Measurements from ENCODE around the gene PLSCR5. TPM values are rescaled to one million over a fixed set of nuclear protein-coding genes. Genes with fewer than 3 reads are reported as not detected.

The PLSCR5 gene
- polyA plus RNA-seq, 1 of the 3 experiments (the other 2 are of a cell fraction) = not detected

DNA sequence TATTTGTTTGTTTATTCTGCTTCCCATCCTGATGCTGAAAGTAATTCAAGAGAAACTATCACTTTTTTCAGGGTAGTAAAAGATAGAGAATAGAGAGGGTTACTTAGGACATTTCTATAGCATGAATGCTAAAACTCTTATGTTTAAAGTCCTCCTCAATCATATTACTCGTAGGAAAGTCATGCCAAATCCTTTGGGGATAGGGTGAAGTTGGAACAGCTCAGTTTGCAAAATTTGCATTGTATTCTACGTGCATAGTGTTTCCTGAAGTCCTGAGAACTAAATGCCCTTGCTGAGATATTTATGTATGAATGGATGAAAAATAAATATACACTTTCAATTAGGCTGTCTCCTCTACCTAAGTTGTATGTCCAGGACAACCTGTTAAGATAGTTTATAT is 14.6 kb downstream of the PLSCR5 start:
- 9% methylated on average over 2 of the region's 2 CpGs for WGBS (ENCODE audit: low lambda C conversion rate)
- no peak overlapping the region for H2AFZ ChIP-seq (ENCODE audit: low read depth)
- POLR2A ChIA-PET = no interaction called here
- no peaks in the 10 kb centered on the region for H3F3A ChIP-seq (replicated peaks; ENCODE audit: insufficient read depth)
- H3K79me2 ChIP-seq (ENCODE audit: insufficient read depth) = no peaks in the 10 kb centered on the region
- no peaks in the 10 kb centered on the region for H3K9me2 ChIP-seq
- H4K20me1 ChIP-seq (ENCODE audit: insufficient read depth) = no peaks in the 10 kb centered on the region
- H3K4me2 ChIP-seq = no peak overlapping the region
- no peaks in the 10 kb centered on the region for H3K36me3 ChIP-seq (replicated peaks in 1 of 2; ENCODE audit: control insufficient read depth in 1 of 2, insufficient read depth in 2 of 2, low read length in 1 of 2)
- H3K9me3 ChIP-seq = no peaks in the 10 kb centered on the region
- no peak overlapping the region for H3K9ac ChIP-seq
- peaks cover 7% of the 10 kb centered on the region; the same call in 1 of the 2 replicates for H3K27me3 ChIP-seq (ENCODE audit: insufficient read depth)
- CTCF ChIA-PET = interaction anchor here (0.8 to 3.0 kb wide), 6 partner anchors 9 to 419 kb away, joined by 3 to 12 read pairs (median 4); no protein-coding TSS in a partner anchor
- H3K27ac ChIP-seq (ENCODE audit: low read depth in 2 of 2, low read length in 1 of 2) = no peak overlapping the region
- DNase-seq = no peak
- H3K4me1 ChIP-seq (ENCODE audit: control insufficient read depth in 1 of 2, insufficient read depth in 2 of 2, low read depth in 1 of 2, low read length in 1 of 2) = no peaks in the 10 kb centered on the region
- no peak for TF ChIP-seq RCOR1 (IDR thresholded peaks at IDR 0.05; ENCODE audit: low read length)
- TF ChIP-seq GATA2 (CRISPR knock-in tag; IDR thresholded peaks at IDR 0.05) = no peak
- no peak for TF ChIP-seq FOXJ3 (CRISPR knock-in tag; IDR thresholded peaks at IDR 0.05)
- no peak for TF ChIP-seq RXRA (IDR thresholded peaks at IDR 0.05; ENCODE audit: borderline replicate concordance, low read depth)
- TF ChIP-seq CHD2 (IDR thresholded peaks at IDR 0.05; ENCODE audit: low read length, partially characterized antibody) = no peak
- TF ChIP-seq GABPA (IDR thresholded peaks at IDR 0.05; ENCODE audit: low read depth) = no peak
- no peak for TF ChIP-seq POLR2AphosphoS5 (IDR thresholded peaks at IDR 0.05; ENCODE audit: low read depth, low read length)
- TF ChIP-seq EP300 (IDR thresholded peaks at IDR 0.05; ENCODE audit: borderline replicate concordance in 1 of 2, low read depth in 1 of 2, low read length in 1 of 2) = no peak
- TF ChIP-seq RFX5 (IDR thresholded peaks at IDR 0.05; ENCODE audit: low read length) = no peak
- TF ChIP-seq TAF1 (IDR thresholded peaks at IDR 0.05; ENCODE audit: borderline replicate concordance, low read depth, low read length) = no peak
- TF ChIP-seq JUND (IDR thresholded peaks at IDR 0.05) = no peak
- TF ChIP-seq, protein P1, sequence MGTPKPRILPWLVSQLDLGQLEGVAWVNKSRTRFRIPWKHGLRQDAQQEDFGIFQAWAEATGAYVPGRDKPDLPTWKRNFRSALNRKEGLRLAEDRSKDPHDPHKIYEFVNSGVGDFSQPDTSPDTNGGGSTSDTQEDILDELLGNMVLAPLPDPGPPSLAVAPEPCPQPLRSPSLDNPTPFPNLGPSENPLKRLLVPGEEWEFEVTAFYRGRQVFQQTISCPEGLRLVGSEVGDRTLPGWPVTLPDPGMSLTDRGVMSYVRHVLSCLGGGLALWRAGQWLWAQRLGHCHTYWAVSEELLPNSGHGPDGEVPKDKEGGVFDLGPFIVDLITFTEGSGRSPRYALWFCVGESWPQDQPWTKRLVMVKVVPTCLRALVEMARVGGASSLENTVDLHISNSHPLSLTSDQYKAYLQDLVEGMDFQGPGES (IDR thresholded peaks at IDR 0.05; ENCODE audit: low read depth, low read length) = no peak
- no peak for TF ChIP-seq FOXM1 (IDR thresholded peaks at IDR 0.05; ENCODE audit: low read depth)
- no peak for TF ChIP-seq YY1 (IDR thresholded peaks at IDR 0.05; ENCODE audit: low read depth)
- TF ChIP-seq, protein P2, sequence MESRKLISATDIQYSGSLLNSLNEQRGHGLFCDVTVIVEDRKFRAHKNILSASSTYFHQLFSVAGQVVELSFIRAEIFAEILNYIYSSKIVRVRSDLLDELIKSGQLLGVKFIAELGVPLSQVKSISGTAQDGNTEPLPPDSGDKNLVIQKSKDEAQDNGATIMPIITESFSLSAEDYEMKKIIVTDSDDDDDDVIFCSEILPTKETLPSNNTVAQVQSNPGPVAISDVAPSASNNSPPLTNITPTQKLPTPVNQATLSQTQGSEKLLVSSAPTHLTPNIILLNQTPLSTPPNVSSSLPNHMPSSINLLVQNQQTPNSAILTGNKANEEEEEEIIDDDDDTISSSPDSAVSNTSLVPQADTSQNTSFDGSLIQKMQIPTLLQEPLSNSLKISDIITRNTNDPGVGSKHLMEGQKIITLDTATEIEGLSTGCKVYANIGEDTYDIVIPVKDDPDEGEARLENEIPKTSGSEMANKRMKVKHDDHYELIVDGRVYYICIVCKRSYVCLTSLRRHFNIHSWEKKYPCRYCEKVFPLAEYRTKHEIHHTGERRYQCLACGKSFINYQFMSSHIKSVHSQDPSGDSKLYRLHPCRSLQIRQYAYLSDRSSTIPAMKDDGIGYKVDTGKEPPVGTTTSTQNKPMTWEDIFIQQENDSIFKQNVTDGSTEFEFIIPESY (IDR thresholded peaks at IDR 0.05; ENCODE audit: borderline replicate concordance, low read depth) = no peak
- TF ChIP-seq CTCF (IDR thresholded peaks at IDR 0.05) = no peak
- TF ChIP-seq NRF1 (IDR thresholded peaks at IDR 0.05; ENCODE audit: low read depth, low read length) = no peak
- TF ChIP-seq ELF1 (IDR thresholded peaks at IDR 0.05) = no peak
- TF ChIP-seq NFIC (IDR thresholded peaks at IDR 0.05; ENCODE audit: borderline replicate concordance) = no peak
- TF ChIP-seq MXI1 (IDR thresholded peaks at IDR 0.05; ENCODE audit: low read depth, low read length) = no peak
- H3K4me3 ChIP-seq (ENCODE audit: low read depth in 2 of 2, low read length in 1 of 2) = no peak overlapping the region

Measured in SK-N-SH (cell line).